ENCODE results near the gene IGFBP7.

The IGFBP7 gene

DNA sequence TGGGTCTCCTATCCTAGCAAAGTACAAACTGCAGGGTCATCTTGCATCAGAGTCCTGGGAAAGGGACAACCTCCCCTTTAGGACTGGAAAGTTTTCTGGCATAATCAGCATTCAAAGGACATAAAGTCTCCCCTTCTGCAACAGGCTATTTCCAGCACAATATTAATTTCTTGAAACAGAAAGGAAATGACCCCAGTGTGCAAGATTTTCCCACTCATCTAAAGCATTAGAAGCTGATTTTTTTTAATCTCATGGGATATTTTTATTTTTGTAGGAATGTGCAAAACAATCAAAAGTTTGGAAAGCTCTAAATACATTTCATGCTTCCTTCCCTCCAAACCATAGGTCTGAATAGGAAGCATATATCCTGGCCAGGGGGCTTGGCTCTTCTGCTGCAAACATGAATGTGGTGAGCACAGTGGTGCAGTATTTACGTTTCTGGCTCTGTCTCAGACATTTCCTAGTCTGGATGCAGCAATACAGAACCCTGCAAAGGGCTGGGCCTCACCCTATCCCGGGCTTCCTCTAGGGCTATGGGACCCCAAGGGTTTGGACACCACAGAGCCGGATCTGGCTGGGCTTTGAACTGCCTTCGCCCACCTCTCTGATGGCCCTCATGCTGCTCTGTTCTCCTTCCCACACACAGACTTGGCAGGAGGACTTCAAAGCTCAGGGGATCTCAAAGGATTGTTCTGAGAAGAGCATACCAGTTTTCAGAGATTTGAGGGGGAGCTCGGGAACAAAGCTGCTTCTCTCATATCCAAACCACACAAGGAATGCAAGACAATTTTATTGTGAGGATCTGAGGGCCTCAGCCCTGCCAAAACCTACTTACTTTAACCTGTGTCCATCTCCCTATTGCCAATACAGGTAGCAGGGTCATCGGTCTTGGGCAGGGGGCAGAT lies 66.6 kb downstream of the IGFBP7 start:
- ChIA-PET POLR2A (no interaction called here), CTCF (interaction anchor here (0.7 kb wide), 1 partner anchor 120 kb away, joined by 3 read pairs; no protein-coding TSS in a partner anchor)
- TF ChIP-seq TARDBP (IDR thresholded peaks at IDR 0.05): no peak
- DNase-seq (ENCODE audit: extremely low spot score): no peak

- POLR2A ChIA-PET: no interaction called here
- no peak for DNase-seq (ENCODE audit: extremely low spot score)
- TF ChIP-seq ARNT (IDR thresholded peaks at IDR 0.05) (no peak), HDGF (IDR thresholded peaks at IDR 0.05; ENCODE audit: borderline replicate concordance) (no peak), ZNF384 (IDR thresholded peaks at IDR 0.05) (no peak), PKNOX1 (IDR thresholded peaks at IDR 0.05) (no peak), SUZ12 (IDR thresholded peaks at IDR 0.05) (no peak), L3MBTL2 (conservative IDR thresholded peaks at IDR 0.05) (no peak), LEF1 (IDR thresholded peaks at IDR 0.05; ENCODE audit: borderline replicate concordance) (no peak)
- CTCF ChIA-PET: no interaction called here
Observed at GRCh38 chr4:57042711-57043169, 67.4 kb downstream of the IGFBP7 start.

- TF ChIP-seq HDGF (IDR thresholded peaks at IDR 0.05; ENCODE audit: borderline replicate concordance): no peak
- TF ChIP-seq SUZ12 (IDR thresholded peaks at IDR 0.05): no peak
- no peak for TF ChIP-seq L3MBTL2 (conservative IDR thresholded peaks at IDR 0.05)
- TF ChIP-seq FOXM1 (IDR thresholded peaks at IDR 0.05; ENCODE audit: borderline replicate concordance): no peak
- no peak for TF ChIP-seq LEF1 (IDR thresholded peaks at IDR 0.05; ENCODE audit: borderline replicate concordance)
- TF ChIP-seq FOXA1 (IDR thresholded peaks at IDR 0.05): no peak
- TF ChIP-seq TARDBP (IDR thresholded peaks at IDR 0.05): no peak
- no peak for TF ChIP-seq ARNT (IDR thresholded peaks at IDR 0.05)
- ChIA-PET CTCF (interaction anchor here (1.0 to 1.2 kb wide), 2 partner anchors 122 to 123 kb away, joined by 3 read pairs; no protein-coding TSS in a partner anchor), POLR2A (no interaction called here)
- no peak for DNase-seq (ENCODE audit: extremely low spot score)
Observed at GRCh38 chr4:57041020-57041419, 69.2 kb downstream of the IGFBP7 start.

DNA sequence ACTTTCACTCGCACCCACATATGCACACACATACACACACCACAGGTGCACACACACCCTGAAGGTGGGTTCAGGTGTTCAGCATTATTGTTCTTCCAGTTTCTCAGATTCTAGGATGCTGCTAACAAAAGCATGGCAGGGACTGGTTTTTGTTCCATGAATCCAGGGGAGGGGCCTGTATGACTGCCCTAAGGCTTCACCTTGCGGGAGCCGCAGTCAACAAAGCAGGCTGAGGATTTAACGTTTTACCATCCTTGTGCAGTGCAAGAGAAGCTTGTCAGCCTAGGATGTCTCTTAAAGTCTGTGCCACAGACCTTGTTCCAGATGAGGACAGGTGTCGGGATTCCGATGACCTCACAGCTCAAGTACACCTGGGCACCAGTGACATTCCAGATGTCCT lies 69.7 kb downstream of the IGFBP7 start:
- TF ChIP-seq FOXK2 (IDR thresholded peaks at IDR 0.05) (no peak), PKNOX1 (IDR thresholded peaks at IDR 0.05) (no peak), NFRKB (IDR thresholded peaks at IDR 0.05) (no peak)
- CTCF ChIA-PET: interaction anchor here (0.8 to 1.2 kb wide), 3 partner anchors 123 to 1614 kb away, joined by 3 to 4 read pairs (median 3); no protein-coding TSS in a partner anchor
- POLR2A ChIA-PET: no interaction called here
- DNase-seq (ENCODE audit: extremely low spot score): no peak

- no peak for DNase-seq (ENCODE audit: extremely low spot score)
- CTCF ChIA-PET: no interaction called here
- POLR2A ChIA-PET: interaction anchor here (0.6 kb wide), 1 partner anchor 80 kb away, joined by 3 read pairs; no protein-coding TSS in a partner anchor
Observed at GRCh38 chr4:57039345-57039744, 70.8 kb downstream of the IGFBP7 start.

GRCh38 chr4:57037982-57038604 lies 72.1 kb downstream of the IGFBP7 start:
- ChIA-PET POLR2A (no interaction called here), CTCF (interaction anchor here (0.6 to 1.8 kb wide), 17 partner anchors 9 to 389 kb away, joined by 3 to 25 read pairs (median 4); no protein-coding TSS in a partner anchor)
- peak; percentile 77 for DNase-seq (ENCODE audit: extremely low spot score)
- TF ChIP-seq SUZ12 (IDR thresholded peaks at IDR 0.05): no peak
- TF ChIP-seq BHLHE40 (IDR thresholded peaks at IDR 0.05; ENCODE audit: borderline replicate concordance): no peak
- TF ChIP-seq PKNOX1 (IDR thresholded peaks at IDR 0.05): no peak
- TF ChIP-seq TARDBP (IDR thresholded peaks at IDR 0.05): no peak
- no peak for TF ChIP-seq L3MBTL2 (conservative IDR thresholded peaks at IDR 0.05)
- no peak for TF ChIP-seq FOXA1 (IDR thresholded peaks at IDR 0.05)
- no peak for TF ChIP-seq FOXM1 (IDR thresholded peaks at IDR 0.05; ENCODE audit: borderline replicate concordance)
- no peak for TF ChIP-seq LEF1 (IDR thresholded peaks at IDR 0.05; ENCODE audit: borderline replicate concordance)
- TF ChIP-seq SP1 (IDR thresholded peaks at IDR 0.05): no peak
- TF ChIP-seq CTBP1 (IDR thresholded peaks at IDR 0.05; ENCODE audit: borderline replicate concordance): no peak
- no peak for TF ChIP-seq ELF4 (IDR thresholded peaks at IDR 0.05)
- TF ChIP-seq NFRKB (IDR thresholded peaks at IDR 0.05): no peak
- no peak for TF ChIP-seq HDGF (IDR thresholded peaks at IDR 0.05; ENCODE audit: borderline replicate concordance)
- no peak for TF ChIP-seq ARNT (IDR thresholded peaks at IDR 0.05)
- no peak for TF ChIP-seq ZNF384 (IDR thresholded peaks at IDR 0.05)
- TF ChIP-seq FOXK2 (IDR thresholded peaks at IDR 0.05): no peak

More at GRCh38 chr4:57039345-57039744, 70.8 kb downstream of the IGFBP7 start:
- no peak for TF ChIP-seq PKNOX1 (IDR thresholded peaks at IDR 0.05)
- TF ChIP-seq ZNF384 (IDR thresholded peaks at IDR 0.05): no peak
- no peak for TF ChIP-seq FOXK2 (IDR thresholded peaks at IDR 0.05)
- no peak for TF ChIP-seq ARNT (IDR thresholded peaks at IDR 0.05)
- TF ChIP-seq HDGF (IDR thresholded peaks at IDR 0.05; ENCODE audit: borderline replicate concordance): no peak
- no peak for TF ChIP-seq FOXM1 (IDR thresholded peaks at IDR 0.05; ENCODE audit: borderline replicate concordance)
- no peak for TF ChIP-seq NFRKB (IDR thresholded peaks at IDR 0.05)
- no peak for TF ChIP-seq FOXA1 (IDR thresholded peaks at IDR 0.05)
- no peak for TF ChIP-seq CTBP1 (IDR thresholded peaks at IDR 0.05; ENCODE audit: borderline replicate concordance)
- no peak for TF ChIP-seq TARDBP (IDR thresholded peaks at IDR 0.05)
- TF ChIP-seq BHLHE40 (IDR thresholded peaks at IDR 0.05; ENCODE audit: borderline replicate concordance): no peak
- no peak for TF ChIP-seq ELF4 (IDR thresholded peaks at IDR 0.05)
- TF ChIP-seq SUZ12 (IDR thresholded peaks at IDR 0.05): no peak
